Sigmoid colon (tissue), 7 donors: ENCODE measurements around the gene ELMOD2. TPM values are rescaled to one million over a fixed set of nuclear protein-coding genes. Genes with fewer than 3 reads are reported as not detected.

ENCODE experiments used
- DNase-seq: peaks from one replicate; pipeline ENCODE4 v3.0.0-alpha.2; 2019
- H3K27ac ChIP-seq, 4 donors: fragments of 200-600 bp; sonication (generic); one replicate each; pipeline ENCODE4 v1.5.1; 2016 to 2019; ENCODE audit warnings: mild to moderate bottlenecking in 1 of 4
- H3K27me3 ChIP-seq, 3 donors: fragments of 200-600 bp; sonication (generic); one replicate each; pipeline ENCODE4 v1.5.1; 2019; ENCODE audit warnings: mild to moderate bottlenecking in 1 of 3
- H3K36me3 ChIP-seq, 4 donors: fragments of 200-600 bp; sonication (generic); one replicate each; pipeline ENCODE4 v1.5.1; 2016 to 2019
- H3K4me1 ChIP-seq, 4 donors: fragments of 200-600 bp; sonication (generic); one replicate each; pipeline ENCODE4 v1.5.1; 2017 to 2019
- H3K4me3 ChIP-seq, 4 donors: fragments of 200-600 bp; sonication (generic); one replicate each; pipeline ENCODE4 v1.5.1; 2017 to 2019; ENCODE audit warnings: mild to moderate bottlenecking in 2 of 4, moderate library complexity in 1 of 4
- H3K9me3 ChIP-seq, 4 donors: fragments of 200-600 bp in 3 of 4; sonication (generic) in 3 of 4; one replicate each; pipeline versions ENCODE4 v1.5.1 to v1.6.1; 2013 to 2019
- CTCF ChIP-seq, 4 experiments: fragments of 450-650 bp in 3 of 4; fragments of 200-600 bp in 1 of 4; IDR thresholded peaks; one replicate each; pipeline ENCODE4 v1.5.1; 2016 to 2019; ENCODE audit warnings: antibody characterized with exemption in 4 of 4, mild to moderate bottlenecking in 3 of 4, moderate library complexity in 2 of 4
- EP300 ChIP-seq, 4 donors: sonication (generic); formaldehyde crosslinking; IDR thresholded peaks; one replicate each; pipeline ENCODE4 v1.6.1; 2017; ENCODE audit warnings: antibody characterized with exemption in 4 of 4
- POLR2A ChIP-seq, 2 donors: fragments of 450-650 bp; IDR thresholded peaks; one replicate each; pipeline ENCODE4 v1.6.1; 2016; ENCODE audit warnings: antibody characterized with exemption in 2 of 2, mild to moderate bottlenecking in 2 of 2, moderate library complexity in 2 of 2
- POLR2AphosphoS5 ChIP-seq, 4 donors: sonication (generic); formaldehyde crosslinking; IDR thresholded peaks; one replicate each; pipeline ENCODE4 v1.6.1; 2017; ENCODE audit warnings: antibody characterized with exemption in 4 of 4
- WGBS, 2 donors: extraction: QIAGEN DNeasy Blood & Tissue Kit; methylation state at CpG; one replicate each; pipeline ENCODE4 v1.1.7; 2013; 5-methylcytosine and 5-hydroxymethylcytosine counted together
- intact Hi-C: fragments of 100-400 bp; cut with DNase I; formaldehyde crosslinking; loops from one replicate; pipeline ENCODE4 v1.15.1; 2023
- polyA plus RNA-seq, 3 donors: library from polyadenylated mRNA; stranded (reverse); fragments of 200-250 nt; gene quantifications; one replicate each; pipeline ENCODE4 v1.2.3, GENCODE V29; 2013
- total RNA-seq, 4 donors: library from RNA; depleted of rRNA; stranded (reverse); fragments of >200 nt; gene quantifications; one replicate each; pipeline ENCODE4 v1.1.0, GENCODE V29; 2016
- donor health status: healthy with polysubstance abuse.
- donor health status: Bipolar disorder and iron deficiency.
- donor health status: healthy.

ELMOD2 gene
- total and polyA plus RNA-seq, 7 donors, result 1.8 to 20.7 (median 11.8) TPM

GRCh38 chr4:140571620-140572019 is 47.7 kb downstream of the ELMOD2 start:
- no peak for DNase-seq
- Histone ChIP-seq H3K4me3 (no peak overlapping the region), H3K27me3 (peaks cover 12 to 54% (median 33%) of the 10 kb centered on the region in 3 donors), H3K27ac (no peak overlapping the region), H3K36me3 (no peaks in the 10 kb centered on the region), H3K4me1 (peaks cover 0 to 18% (median 8%) of the 10 kb centered on the region in 4 donors), H3K9me3 (no peaks in the 10 kb centered on the region)
- 82 to 83% methylated on average over 2 of the region's 2 CpGs for WGBS, 2 donors
- TF ChIP-seq POLR2A (IDR thresholded peaks at IDR 0.05), result no peak
- TF ChIP-seq CTCF (IDR thresholded peaks at IDR 0.05), result no peak
- TF ChIP-seq POLR2AphosphoS5 (IDR thresholded peaks at IDR 0.05), result no peak
- TF ChIP-seq EP300 (IDR thresholded peaks at IDR 0.05), result no peak
- intact Hi-C loops, result no loop called here

GRCh38 chr4:140575489-140575888 is 51.5 kb downstream of the ELMOD2 start:
- no peaks in the 10 kb centered on the region for H3K4me1 ChIP-seq
- no peak overlapping the region for H3K27ac ChIP-seq
- no peak overlapping the region for H3K4me3 ChIP-seq
- peaks cover 7 to 48% (median 13%) of the 10 kb centered on the region in 3 donors for H3K27me3 ChIP-seq
- no peak for TF ChIP-seq EP300 (IDR thresholded peaks at IDR 0.05)
- no peaks in the 10 kb centered on the region for H3K9me3 ChIP-seq
- intact Hi-C loops, result no loop called here
- DNase-seq, result no peak
- H3K36me3 ChIP-seq, result no peaks in the 10 kb centered on the region
- 74% methylated on average over 4 of the region's 4 CpGs for WGBS, 2 donors

DNA sequence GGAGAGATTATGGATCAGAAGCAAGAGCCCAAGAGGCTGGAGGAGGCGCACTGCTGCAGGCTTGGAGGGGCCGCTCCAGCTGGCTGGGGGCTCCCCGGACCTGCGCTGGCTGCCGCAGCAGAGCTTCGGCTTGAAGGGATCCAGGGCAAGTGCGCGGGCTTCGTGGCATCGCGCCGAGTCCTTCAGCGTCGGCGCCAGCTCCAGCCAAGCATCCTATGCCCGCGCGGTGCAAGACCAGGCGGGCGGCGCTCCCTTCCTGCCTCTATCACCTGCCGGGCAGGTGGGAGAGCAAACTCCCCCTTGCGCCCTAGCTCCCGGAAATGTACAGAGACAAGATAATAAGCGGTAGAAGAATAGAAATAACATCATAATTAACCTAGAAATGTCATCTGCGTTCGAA is 55.3 kb downstream of the ELMOD2 start:
- Histone ChIP-seq H3K9me3 (no peaks in the 10 kb centered on the region), H3K4me1 (no peaks in the 10 kb centered on the region), H3K27ac (no peak overlapping the region), H3K27me3 (peaks cover 7 to 41% (median 8%) of the 10 kb centered on the region in 3 donors), H3K4me3 (no peak overlapping the region), H3K36me3 (no peaks in the 10 kb centered on the region)
- whole genome bisulfite sequencing, 2 donors, result 12 to 34% methylated on average over 27 of the region's 27 CpGs
- no peak for TF ChIP-seq EP300 (IDR thresholded peaks at IDR 0.05)
- no peak for TF ChIP-seq POLR2AphosphoS5 (IDR thresholded peaks at IDR 0.05)
- no peak for TF ChIP-seq CTCF (IDR thresholded peaks at IDR 0.05)
- TF ChIP-seq POLR2A (IDR thresholded peaks at IDR 0.05), result no peak
- DNase-seq, result no peak
- intact Hi-C loops, result no loop called here

GRCh38 chr4:140581078-140581477 is 57.1 kb downstream of the ELMOD2 start:
- 52 to 84% methylated on average over 3 of the region's 3 CpGs for WGBS, 2 donors
- H3K4me3 ChIP-seq, result no peak overlapping the region
- no peaks in the 10 kb centered on the region for H3K9me3 ChIP-seq
- TF ChIP-seq CTCF (IDR thresholded peaks at IDR 0.05) (no peak), POLR2A (IDR thresholded peaks at IDR 0.05) (no peak), EP300 (IDR thresholded peaks at IDR 0.05) (no peak), POLR2AphosphoS5 (IDR thresholded peaks at IDR 0.05) (no peak)
- no peak overlapping the region for H3K27ac ChIP-seq
- intact Hi-C loops, result no loop called here
- no peak for DNase-seq
- H3K36me3 ChIP-seq, result no peaks in the 10 kb centered on the region
- H3K27me3 ChIP-seq, result peaks cover 7 to 41% (median 8%) of the 10 kb centered on the region in 3 donors
- no peaks in the 10 kb centered on the region for H3K4me1 ChIP-seq

GRCh38 chr4:140584439-140584838 is 60.5 kb downstream of the ELMOD2 start:
- H3K36me3 ChIP-seq, result no peaks in the 10 kb centered on the region
- intact Hi-C loops, result no loop called here
- TF ChIP-seq POLR2A (IDR thresholded peaks at IDR 0.05) (no peak), CTCF (IDR thresholded peaks at IDR 0.05) (no peak), EP300 (IDR thresholded peaks at IDR 0.05) (no peak), POLR2AphosphoS5 (IDR thresholded peaks at IDR 0.05) (no peak)
- no peak overlapping the region for H3K4me3 ChIP-seq
- 44 to 59% methylated on average over 1 of the region's 1 CpG for WGBS, 2 donors
- no peaks in the 10 kb centered on the region for H3K4me1 ChIP-seq
- H3K9me3 ChIP-seq, result no peaks in the 10 kb centered on the region
- DNase-seq, result no peak
- no peak overlapping the region for H3K27ac ChIP-seq
- H3K27me3 ChIP-seq, result peaks cover 0 to 14% (median under 1%) of the 10 kb centered on the region in 3 donors
